Testis (tissue), 3 donors: Measurements from ENCODE around the gene ESPNL. TPM values are rescaled to one million over a fixed set of nuclear protein-coding genes. Genes with fewer than 3 reads are reported as not detected.

ENCODE experiments used
- DNase-seq: peaks from one replicate; pipeline ENCODE4 v3.0.0-alpha.2; 2019
- H3K27ac ChIP-seq, 2 donors: fragments of 200-600 bp; sonication (generic); one replicate each; pipeline ENCODE4 v1.5.1; 2019
- H3K27me3 ChIP-seq: fragments of 200-600 bp; sonication (generic); one replicate; pipeline ENCODE4 v1.5.1; 2019
- H3K36me3 ChIP-seq: fragments of 200-600 bp; sonication (generic); one replicate; pipeline ENCODE4 v1.5.1; 2017; ENCODE audit warnings: low read depth; ENCODE audit errors: missing control alignments
- H3K4me1 ChIP-seq: fragments of 200-600 bp; sonication (generic); one replicate; pipeline ENCODE4 v1.5.1; 2019
- H3K4me3 ChIP-seq, 2 donors: fragments of 200-600 bp; sonication (generic); one replicate each; pipeline ENCODE4 v1.5.1; 2017 to 2019
- H3K9me3 ChIP-seq: fragments of 200-600 bp; sonication (generic); one replicate; pipeline ENCODE4 v1.5.1; 2017
- POLR2A ChIP-seq: fragments of 450-650 bp; IDR thresholded peaks from one replicate; pipeline ENCODE4 v1.6.1; 2017; ENCODE audit warnings: antibody characterized with exemption, mild to moderate bottlenecking, moderate library complexity
- WGBS, 2 donors: methylation state at CpG; one replicate each; pipeline ENCODE4 v1.1.5; 2018; 5-methylcytosine and 5-hydroxymethylcytosine counted together
- intact Hi-C: fragments of 100-400 bp; cut with DNase I; formaldehyde crosslinking; loops from one replicate; pipeline ENCODE4 v1.15.1; 2023; ENCODE audit warnings: low total_unique reads
- polyA plus RNA-seq: library from polyadenylated mRNA; stranded (reverse); fragments of 350-450 nt; fragmentation: Illumina TruSeq; extraction: RNeasy Lipid Tissue Mini Kit (QIAGEN cat#74804); gene quantifications from one replicate; pipeline ENCODE4 v1.2.3, GENCODE V29; 2014; ENCODE audit warnings: low read depth, low replicate concordance; ENCODE audit not compliant: insufficient read depth
- total RNA-seq, 2 donors: library from RNA; depleted of rRNA; stranded (reverse); fragments of >200 nt; gene quantifications; one replicate each; pipeline ENCODE4 v1.2.3, GENCODE V29; 2016
- TF ChIP-seq, protein P1 (sequence below), 3 experiments: fragments of 450-650 bp in 2 of 3; fragments of 200-600 bp in 1 of 3; sonication (generic) in 1 of 3; IDR thresholded peaks; one replicate each; pipeline ENCODE4 v1.5.1; 2016 to 2019; ENCODE audit warnings: antibody characterized with exemption in 3 of 3, mild to moderate bottlenecking in 2 of 3, moderate library complexity in 1 of 3

Gene ESPNL
- total and polyA plus RNA-seq, 3 donors from 2014 or later, result 2.1 to 7.5 (median 2.8) TPM

DNA sequence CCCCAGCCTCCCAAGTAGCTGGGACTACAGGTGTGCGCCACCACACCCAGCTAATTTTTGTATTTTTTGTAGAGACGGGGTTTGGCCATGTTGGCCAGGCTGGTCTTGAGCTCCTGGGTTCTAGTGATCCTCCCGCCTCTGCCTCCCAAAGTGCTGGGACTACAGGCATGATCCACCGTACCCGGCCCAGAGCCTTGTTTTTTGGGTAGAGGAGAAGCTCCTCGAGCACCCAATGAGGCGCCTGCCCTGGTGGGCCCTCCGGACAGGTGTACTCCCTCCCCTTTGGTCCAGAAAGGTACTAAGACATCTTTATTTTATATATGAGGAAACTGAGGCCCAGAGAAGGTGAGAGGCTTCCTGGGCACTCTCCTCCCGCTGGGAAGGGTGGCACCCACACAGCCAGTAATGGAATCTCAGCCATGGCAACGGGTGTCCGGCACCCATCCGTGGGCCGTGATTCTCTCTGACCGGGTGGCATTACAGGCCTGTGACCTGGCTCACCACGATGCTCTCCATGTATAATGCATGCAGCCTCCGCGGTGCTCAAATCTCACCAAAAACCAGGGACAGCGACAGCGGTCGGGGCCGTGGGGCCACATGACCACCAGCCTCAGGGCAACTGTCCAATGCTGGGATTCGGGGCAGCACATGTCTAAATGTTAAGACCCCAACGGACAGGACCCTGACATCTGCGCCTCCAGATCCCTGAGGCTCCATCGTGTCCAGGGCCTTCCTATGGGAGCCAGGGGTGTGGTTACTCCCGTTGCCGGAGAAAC lies 21.6 kb downstream of the ESPNL start:
- no peak overlapping the region for H3K27ac ChIP-seq
- H3K9me3 ChIP-seq, result no peaks in the 10 kb centered on the region
- TF ChIP-seq, protein P1, sequence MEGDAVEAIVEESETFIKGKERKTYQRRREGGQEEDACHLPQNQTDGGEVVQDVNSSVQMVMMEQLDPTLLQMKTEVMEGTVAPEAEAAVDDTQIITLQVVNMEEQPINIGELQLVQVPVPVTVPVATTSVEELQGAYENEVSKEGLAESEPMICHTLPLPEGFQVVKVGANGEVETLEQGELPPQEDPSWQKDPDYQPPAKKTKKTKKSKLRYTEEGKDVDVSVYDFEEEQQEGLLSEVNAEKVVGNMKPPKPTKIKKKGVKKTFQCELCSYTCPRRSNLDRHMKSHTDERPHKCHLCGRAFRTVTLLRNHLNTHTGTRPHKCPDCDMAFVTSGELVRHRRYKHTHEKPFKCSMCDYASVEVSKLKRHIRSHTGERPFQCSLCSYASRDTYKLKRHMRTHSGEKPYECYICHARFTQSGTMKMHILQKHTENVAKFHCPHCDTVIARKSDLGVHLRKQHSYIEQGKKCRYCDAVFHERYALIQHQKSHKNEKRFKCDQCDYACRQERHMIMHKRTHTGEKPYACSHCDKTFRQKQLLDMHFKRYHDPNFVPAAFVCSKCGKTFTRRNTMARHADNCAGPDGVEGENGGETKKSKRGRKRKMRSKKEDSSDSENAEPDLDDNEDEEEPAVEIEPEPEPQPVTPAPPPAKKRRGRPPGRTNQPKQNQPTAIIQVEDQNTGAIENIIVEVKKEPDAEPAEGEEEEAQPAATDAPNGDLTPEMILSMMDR (IDR thresholded peaks at IDR 0.05), result no peak
- no peak for TF ChIP-seq POLR2A
- DNase-seq, result no peak
- WGBS, 2 donors, result 85 to 88% methylated on average over 17 to 27 of the region's 27 CpGs
- intact Hi-C loops, result no loop called here
- no peaks in the 10 kb centered on the region for H3K36me3 ChIP-seq
- H3K4me1 ChIP-seq, result no peaks in the 10 kb centered on the region
- no peak overlapping the region for H3K4me3 ChIP-seq
- H3K27me3 ChIP-seq, result no peaks in the 10 kb centered on the region

DNA sequence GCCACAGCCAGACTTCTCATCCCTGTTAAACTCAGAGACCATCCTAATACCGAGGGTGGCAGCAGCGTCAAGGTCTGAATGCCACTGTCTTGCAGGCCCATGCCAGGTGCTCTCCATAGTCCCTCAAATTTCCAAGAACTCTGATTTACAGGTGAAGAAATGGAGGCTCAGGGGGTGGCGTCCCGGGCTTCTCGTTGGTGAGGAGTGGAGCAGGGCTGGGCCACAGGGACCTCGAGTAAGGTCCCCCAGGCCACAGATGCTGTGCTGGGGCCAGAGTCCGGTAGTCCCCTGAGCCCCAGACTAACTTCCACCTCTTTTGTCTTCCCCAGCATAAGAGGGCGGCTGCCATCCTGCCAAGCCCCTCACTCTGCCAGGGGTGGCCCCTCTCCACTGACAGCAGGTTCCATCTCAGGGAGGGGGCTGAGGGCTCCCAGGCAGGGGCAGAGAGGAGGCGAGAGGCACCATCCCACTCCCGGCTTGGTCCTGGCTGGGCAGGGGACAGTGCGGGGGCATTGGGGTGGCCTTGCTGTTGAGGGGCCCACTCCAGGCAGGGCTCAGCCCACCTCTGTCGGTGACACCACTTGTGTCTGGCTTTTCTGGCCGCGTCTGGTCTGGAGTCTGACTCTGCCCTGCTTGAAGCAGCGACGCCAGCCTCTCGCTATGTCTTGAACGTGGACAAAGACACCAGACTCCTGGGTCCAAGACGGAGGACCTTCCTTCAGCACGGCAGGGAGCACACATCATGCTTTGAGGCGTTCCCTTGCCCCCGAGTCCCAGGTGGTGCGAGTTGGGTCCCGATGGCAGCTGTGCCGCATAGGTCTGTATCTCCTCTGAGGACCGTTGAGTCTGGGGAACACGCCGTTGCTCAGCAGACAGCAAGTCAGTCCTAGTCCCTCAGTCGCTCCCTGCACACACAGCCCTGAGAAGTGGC lies 22.4 kb downstream of the ESPNL start:
- no peaks in the 10 kb centered on the region for H3K4me1 ChIP-seq
- TF ChIP-seq, protein P1 (IDR thresholded peaks at IDR 0.05), result no peak
- no peak for TF ChIP-seq POLR2A
- WGBS, 2 donors, result 89 to 93% methylated on average over 16 to 29 of the region's 29 CpGs
- H3K27me3 ChIP-seq, result no peaks in the 10 kb centered on the region
- H3K9me3 ChIP-seq, result no peaks in the 10 kb centered on the region
- no peak for DNase-seq
- H3K4me3 ChIP-seq, result no peak overlapping the region
- H3K36me3 ChIP-seq, result no peaks in the 10 kb centered on the region
- intact Hi-C loops, result no loop called here
- no peak overlapping the region for H3K27ac ChIP-seq

DNA sequence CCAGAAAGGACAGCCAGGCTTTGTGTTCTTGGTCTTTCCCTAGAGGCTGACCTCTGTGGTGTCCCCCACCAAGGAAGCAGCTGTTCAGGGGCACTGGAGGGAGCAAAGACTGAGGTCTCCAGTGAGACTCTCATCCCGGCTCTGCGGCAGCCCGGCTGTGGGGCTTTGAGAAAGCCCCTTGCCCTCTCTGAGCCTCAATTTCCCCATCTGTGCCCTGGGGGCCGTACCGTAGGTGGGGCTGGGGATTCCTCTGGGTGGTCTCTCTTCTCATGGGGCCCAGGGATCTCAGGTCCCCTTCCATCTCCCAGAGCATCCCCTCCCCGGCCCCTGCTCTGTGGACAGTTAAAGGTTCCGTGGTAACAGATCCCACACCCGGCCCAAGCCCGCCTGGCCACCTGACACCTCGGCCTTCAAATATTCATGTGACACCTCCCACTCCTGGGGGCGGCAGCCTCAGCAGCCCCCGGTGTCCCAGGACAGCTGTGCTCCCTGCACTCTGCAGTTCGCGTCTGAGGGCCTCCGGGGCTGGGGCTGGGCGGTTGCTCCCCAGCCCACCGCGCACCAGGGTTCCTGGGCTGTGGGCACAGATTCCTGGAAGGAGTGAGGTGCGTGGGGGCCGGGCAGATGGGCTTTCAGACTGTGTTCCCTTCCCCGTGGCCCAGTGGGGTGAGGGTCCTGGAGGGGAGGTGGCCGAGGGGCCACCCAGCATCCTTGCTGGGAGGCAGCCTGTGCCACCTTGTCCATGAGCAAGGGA lies 23.3 kb downstream of the ESPNL start:
- TF ChIP-seq, protein P1 (IDR thresholded peaks at IDR 0.05), result no peak
- no peak for TF ChIP-seq POLR2A
- Histone ChIP-seq H3K4me1 (peaks cover 2% of the 10 kb centered on the region), H3K27me3 (no peaks in the 10 kb centered on the region), H3K27ac (no peak overlapping the region), H3K9me3 (no peaks in the 10 kb centered on the region), H3K4me3 (no peak overlapping the region), H3K36me3 (no peaks in the 10 kb centered on the region)
- DNase-seq, result no peak
- WGBS, 2 donors, result 74 to 78% methylated on average over 14 to 19 of the region's 22 CpGs
- intact Hi-C loops, result no loop called here

DNA sequence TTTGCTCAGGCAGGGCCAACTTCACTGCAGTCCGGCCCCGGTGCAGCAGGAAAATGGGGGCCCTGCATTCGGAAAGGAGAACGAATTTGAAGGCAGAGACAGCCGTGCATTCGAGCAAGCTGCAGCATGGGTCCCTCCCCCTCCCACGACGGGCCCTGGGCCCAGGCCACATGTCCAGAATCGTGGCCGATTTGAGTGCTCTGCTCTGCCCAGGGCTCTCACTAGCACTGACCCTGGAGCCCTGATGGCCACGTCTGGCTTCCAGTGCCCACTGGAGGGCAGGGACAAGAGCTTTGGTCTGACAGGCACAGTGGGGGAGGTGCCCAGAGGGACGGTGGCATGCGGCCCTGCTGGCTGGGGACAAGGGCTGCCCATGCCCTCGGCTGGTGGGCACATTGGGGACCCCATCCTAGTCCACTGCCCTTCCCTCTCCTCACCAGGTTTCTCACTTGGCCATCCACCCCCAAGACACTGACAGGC lies 23.9 kb downstream of the ESPNL start:
- Histone ChIP-seq H3K9me3 (no peaks in the 10 kb centered on the region), H3K4me1 (peaks cover 2% of the 10 kb centered on the region), H3K36me3 (no peaks in the 10 kb centered on the region), H3K27me3 (no peaks in the 10 kb centered on the region), H3K4me3 (no peak overlapping the region), H3K27ac (no peak overlapping the region)
- 55 to 87% methylated on average over 5 to 14 of the region's 14 CpGs for WGBS, 2 donors
- no peak for DNase-seq
- TF ChIP-seq, protein P1 (IDR thresholded peaks at IDR 0.05), result no peak
- no peak for TF ChIP-seq POLR2A
- intact Hi-C loops, result no loop called here
